Karpas-422 (cell line): Measurements from ENCODE around the gene ZPR1. TPM values are rescaled to one million over a fixed set of nuclear protein-coding genes. Genes with fewer than 3 reads are reported as not detected.

Experiments
- DNase-seq: peaks from one replicate; pipeline ENCODE4 v3.0.0-alpha.2; 2015
- H2AFZ ChIP-seq: fragments of 200-600 bp; sonication (generic); 2 replicates; pipeline ENCODE4 v1.6.1; 2014; ENCODE audit warnings: antibody characterized with exemption, low read length, mixed read lengths
- H3K27ac ChIP-seq: fragments of 200-600 bp; sonication (generic); 2 replicates; pipeline ENCODE4 v1.5.1; 2014; ENCODE audit warnings: mild to moderate bottlenecking, low read length, moderate library complexity
- H3K27me3 ChIP-seq: fragments of 200-600 bp; sonication (generic); 2 replicates; pipeline ENCODE4 v1.6.1; 2014; ENCODE audit warnings: low read length, mixed read lengths
- H3K36me3 ChIP-seq: fragments of 200-600 bp; sonication (generic); 2 replicates; pipeline ENCODE4 v1.6.1; 2014; ENCODE audit warnings: low read length, mixed read lengths; ENCODE audit not compliant: insufficient read depth
- H3K4me1 ChIP-seq: fragments of 200-600 bp; sonication (generic); 2 replicates; pipeline ENCODE4 v1.6.1; 2014; ENCODE audit warnings: mild to moderate bottlenecking, low read length, mixed read lengths
- H3K4me2 ChIP-seq: fragments of 200-600 bp; sonication (generic); 2 replicates; pipeline ENCODE4 v1.6.1; 2014; ENCODE audit warnings: low read length, low read depth, mild to moderate bottlenecking; ENCODE audit not compliant: poor library complexity, severe bottlenecking
- H3K4me3 ChIP-seq: fragments of 200-600 bp; sonication (generic); 2 replicates; pipeline ENCODE4 v1.5.1; 2014; ENCODE audit warnings: mild to moderate bottlenecking, antibody characterized with exemption, low read length, mixed read lengths
- H3K79me2 ChIP-seq: fragments of 200-600 bp; sonication (generic); 2 replicates; pipeline ENCODE4 v1.6.1; 2014; ENCODE audit warnings: mild to moderate bottlenecking, low read length, mixed read lengths
- H3K9ac ChIP-seq: fragments of 200-600 bp; sonication (generic); 2 replicates; pipeline ENCODE4 v1.6.0; 2014; ENCODE audit warnings: low read length
- H3K9me2 ChIP-seq: fragments of 200-600 bp; sonication (generic), shearing (Covaris generic); replicated peaks from 2 replicates; pipeline ENCODE4 v1.6.0; 2014; ENCODE audit warnings: mild to moderate bottlenecking, low read length, moderate library complexity; ENCODE audit not compliant: insufficient read depth
- H3K9me3 ChIP-seq: fragments of 300-700, 200-600 bp; sonication (generic); 2 replicates; pipeline ENCODE4 v1.6.1; 2014; ENCODE audit warnings: low read length, mixed read lengths
- H4K20me1 ChIP-seq: fragments of 200-600 bp; sonication (generic); 2 replicates; pipeline ENCODE4 v1.6.1; 2014; ENCODE audit warnings: mild to moderate bottlenecking, antibody characterized with exemption, low read length, low read depth; ENCODE audit not compliant: insufficient read depth
- total RNA-seq: library from RNA; depleted of rRNA; stranded (reverse); fragments of >200 nt; shearing (Covaris generic); gene quantifications from 2 replicates; pipeline ENCODE4 v1.2.3, GENCODE V29; 2014; ENCODE audit warnings: low replicate concordance

ZPR1 gene
- total RNA-seq, 1 experiment from 2014 or later = 29.8 TPM

DNA sequence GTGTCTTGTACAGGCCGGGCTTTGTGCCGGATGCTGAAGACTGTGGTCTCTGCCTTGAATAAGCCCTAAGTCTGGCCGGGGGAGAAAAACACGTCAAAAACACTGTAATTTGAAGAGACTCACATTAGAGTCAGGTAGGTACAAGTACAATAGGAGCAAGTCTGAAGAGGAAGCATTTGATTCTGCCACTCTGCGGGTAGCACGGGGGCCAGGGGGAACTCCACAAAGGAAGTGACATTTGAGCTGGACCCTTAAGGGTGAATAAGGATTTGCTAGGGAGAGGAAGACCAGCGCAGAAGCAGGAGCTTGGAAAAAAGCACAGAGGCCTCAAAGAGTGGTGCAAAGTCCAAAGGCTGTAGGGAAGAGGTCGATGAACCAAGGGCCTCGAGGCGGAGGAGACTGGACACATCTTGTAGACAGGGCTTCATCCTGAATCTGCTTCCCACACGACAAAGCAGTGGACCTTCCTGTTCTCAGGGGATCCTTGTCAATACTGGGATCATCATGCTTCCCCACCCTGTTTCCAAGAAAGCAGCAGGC is 53.8 kb downstream of the ZPR1 start:
- Histone ChIP-seq H3K9me3 (no peaks in the 10 kb centered on the region), H3K9me2 (no peaks in the 10 kb centered on the region), H3K9ac (no peak overlapping the region), H4K20me1 (no peaks in the 10 kb centered on the region), H2AFZ (no peak overlapping the region), H3K4me2 (no peak overlapping the region), H3K4me3 (no peak overlapping the region), H3K79me2 (no peaks in the 10 kb centered on the region), H3K36me3 (no peaks in the 10 kb centered on the region), H3K27ac (no peak overlapping the region), H3K27me3 (no peaks in the 10 kb centered on the region), H3K4me1 (peaks cover 5% of the 10 kb centered on the region)
- DNase-seq = no peak

DNA sequence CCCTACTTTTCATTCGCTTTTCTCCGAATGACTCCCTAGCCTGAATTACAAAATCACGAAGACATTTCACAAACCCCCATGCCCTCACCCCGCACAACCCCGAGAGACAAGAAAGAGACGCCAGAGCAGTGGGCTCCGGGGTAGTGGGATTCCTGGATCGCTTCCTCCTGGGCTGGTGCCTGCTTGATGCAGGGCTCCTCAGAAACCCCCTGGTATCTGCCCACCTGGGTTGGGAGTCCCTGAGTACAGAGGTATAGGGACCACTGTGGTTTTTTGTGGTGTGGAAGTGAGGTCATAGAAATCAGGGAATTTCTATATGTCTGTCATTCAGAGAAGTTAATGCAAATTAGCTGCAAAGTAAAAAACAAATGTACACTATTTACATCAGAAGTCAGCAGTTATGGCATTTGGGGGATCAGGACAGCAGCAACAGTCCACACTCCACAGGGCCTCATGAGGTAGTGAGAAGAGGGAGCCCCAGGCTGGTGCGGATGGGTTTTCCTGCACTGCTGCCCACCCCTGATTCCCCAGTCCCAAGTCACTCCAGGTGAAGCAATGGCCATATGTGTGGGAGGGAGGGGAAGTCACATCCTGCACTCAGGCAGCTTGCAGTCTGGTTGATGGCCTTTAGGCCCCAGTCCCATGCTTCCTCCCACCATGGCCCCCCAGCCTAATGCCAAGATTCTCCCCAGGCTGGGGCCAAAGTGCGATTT is 54.6 kb downstream of the ZPR1 start:
- H4K20me1 ChIP-seq = no peaks in the 10 kb centered on the region
- H3K4me1 ChIP-seq = peaks cover 5% of the 10 kb centered on the region
- H3K4me3 ChIP-seq = no peak overlapping the region; the same call in 1 of the 2 replicates
- no peaks in the 10 kb centered on the region for H3K79me2 ChIP-seq
- DNase-seq = no peak
- H2AFZ ChIP-seq = no peak overlapping the region
- H3K9ac ChIP-seq = no peak overlapping the region
- H3K4me2 ChIP-seq = peak overlapping the region; percentile 41
- no peaks in the 10 kb centered on the region for H3K27me3 ChIP-seq
- no peaks in the 10 kb centered on the region for H3K9me3 ChIP-seq
- H3K36me3 ChIP-seq = no peaks in the 10 kb centered on the region
- no peak overlapping the region for H3K27ac ChIP-seq
- no peaks in the 10 kb centered on the region for H3K9me2 ChIP-seq

- Histone ChIP-seq H3K4me3 (no peak overlapping the region; the same call in 1 of the 2 replicates), H3K9ac (no peak overlapping the region), H2AFZ (no peak overlapping the region), H3K36me3 (no peaks in the 10 kb centered on the region), H3K27ac (no peak overlapping the region), H3K79me2 (no peaks in the 10 kb centered on the region), H3K27me3 (no peaks in the 10 kb centered on the region), H4K20me1 (no peaks in the 10 kb centered on the region), H3K9me2 (no peaks in the 10 kb centered on the region), H3K4me1 (peaks cover 5% of the 10 kb centered on the region), H3K9me3 (no peaks in the 10 kb centered on the region), H3K4me2 (peak overlapping the region; percentile 41)
- DNase-seq = peak; percentile 77
These were observed 55.4 kb downstream of the ZPR1 start for GRCh38 chr11:116732271-116733042.

GRCh38 chr11:116731821-116732220 is 56.0 kb downstream of the ZPR1 start:
- Histone ChIP-seq H3K27ac (no peak overlapping the region), H3K9me3 (no peaks in the 10 kb centered on the region), H3K4me3 (no peak overlapping the region), H3K79me2 (no peaks in the 10 kb centered on the region), H3K4me2 (no peak overlapping the region), H3K36me3 (no peaks in the 10 kb centered on the region), H4K20me1 (no peaks in the 10 kb centered on the region), H3K27me3 (no peaks in the 10 kb centered on the region), H2AFZ (no peak overlapping the region), H3K9ac (no peak overlapping the region), H3K4me1 (peaks cover 5% of the 10 kb centered on the region), H3K9me2 (no peaks in the 10 kb centered on the region)
- DNase-seq = no peak

GRCh38 chr11:116731097-116731761 is 56.6 kb downstream of the ZPR1 start:
- Histone ChIP-seq H3K4me3 (no peak overlapping the region), H3K4me1 (peaks cover 5% of the 10 kb centered on the region), H3K27ac (no peak overlapping the region), H3K27me3 (no peaks in the 10 kb centered on the region), H2AFZ (no peak overlapping the region), H3K36me3 (no peaks in the 10 kb centered on the region), H3K9me3 (no peaks in the 10 kb centered on the region), H3K79me2 (no peaks in the 10 kb centered on the region), H3K9me2 (no peaks in the 10 kb centered on the region), H3K9ac (no peak overlapping the region), H3K4me2 (no peak overlapping the region), H4K20me1 (no peaks in the 10 kb centered on the region)
- DNase-seq = no peak

- H3K9ac ChIP-seq = no peak overlapping the region
- no peak overlapping the region for H3K4me3 ChIP-seq
- H3K4me2 ChIP-seq = no peak overlapping the region
- peaks cover 5% of the 10 kb centered on the region for H3K4me1 ChIP-seq
- no peaks in the 10 kb centered on the region for H4K20me1 ChIP-seq
- H2AFZ ChIP-seq = no peak overlapping the region
- H3K79me2 ChIP-seq = no peaks in the 10 kb centered on the region
- no peaks in the 10 kb centered on the region for H3K9me3 ChIP-seq
- no peak for DNase-seq
- H3K27ac ChIP-seq = no peak overlapping the region
- no peaks in the 10 kb centered on the region for H3K36me3 ChIP-seq
- H3K27me3 ChIP-seq = no peaks in the 10 kb centered on the region
- H3K9me2 ChIP-seq = no peaks in the 10 kb centered on the region
These were observed 57.2 kb downstream of the ZPR1 start for GRCh38 chr11:116730601-116731000.

DNA sequence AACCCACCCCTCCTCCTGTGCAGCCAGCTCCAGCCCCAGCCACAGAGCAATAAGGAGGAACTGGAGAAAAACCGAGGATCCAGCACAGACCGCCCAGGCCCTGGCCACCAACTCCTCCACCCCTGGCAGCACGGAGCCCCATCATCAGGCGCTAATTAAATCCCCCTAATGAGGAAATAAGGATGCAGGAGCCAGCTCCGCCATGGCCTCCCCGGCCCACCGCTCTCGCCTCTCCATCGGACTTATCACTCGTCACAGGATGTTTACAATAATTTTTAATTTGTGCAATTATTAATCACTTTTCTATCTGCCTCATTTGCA is 57.6 kb downstream of the ZPR1 start:
- Histone ChIP-seq H3K79me2 (no peaks in the 10 kb centered on the region), H3K27me3 (no peaks in the 10 kb centered on the region), H2AFZ (no peak overlapping the region), H3K9me2 (no peaks in the 10 kb centered on the region), H3K9ac (no peak overlapping the region), H3K36me3 (no peaks in the 10 kb centered on the region), H3K27ac (no peak overlapping the region), H3K4me1 (peaks cover 5% of the 10 kb centered on the region), H4K20me1 (no peaks in the 10 kb centered on the region), H3K4me3 (no peak overlapping the region), H3K4me2 (no peak overlapping the region), H3K9me3 (no peaks in the 10 kb centered on the region)
- no peak for DNase-seq
